Embryonic facial prominence (tissue), 1 donor: ENCODE data around the gene STAC.
"Not testable (repeated sequence)": the region's sequence is repeated elsewhere in the genome, so short reads cannot be mapped to it uniquely, and the experiment has no call there.

ENCODE experiments used
- DNase-seq: peaks from one replicate; pipeline ENCODE4 v3.0.0-alpha.2; 2016; ENCODE audit errors: extremely low spot score

The STAC gene

GRCh38 chr3:36520241-36521006, 140.1 kb downstream of the STAC start:
- DNase-seq, result no peak

- no peak for DNase-seq
Observed at GRCh38 chr3:36521007-36521379, 140.7 kb downstream of the STAC start.

GRCh38 chr3:36524560-36524959, 144.3 kb downstream of the STAC start:
- DNase-seq, result no peak

GRCh38 chr3:36525115-36525801, 145.0 kb downstream of the STAC start:
- no peak for DNase-seq

- DNase-seq, result no peak
Observed at GRCh38 chr3:36538136-36538749, 157.9 kb downstream of the STAC start.

- no peak for DNase-seq
Observed at GRCh38 chr3:36540888-36541518, 160.7 kb downstream of the STAC start.

GRCh38 chr3:36542186-36542585, 161.9 kb downstream of the STAC start:
- no peak for DNase-seq

GRCh38 chr3:36543276-36543997, 163.1 kb downstream of the STAC start:
- no peak for DNase-seq

GRCh38 chr3:36546226-36546625, 165.9 kb downstream of the STAC start:
- DNase-seq, result no peak

- DNase-seq, result no peak
Observed at GRCh38 chr3:36548712-36549111, 168.4 kb downstream of the STAC start.

- no peak for DNase-seq
Observed at GRCh38 chr3:36557021-36557707, 176.9 kb downstream of the STAC start.

GRCh38 chr3:36557708-36558421, 177.6 kb downstream of the STAC start:
- no peak for DNase-seq

- DNase-seq, result no peak
Observed at GRCh38 chr3:36558961-36559360, 178.7 kb downstream of the STAC start.

- DNase-seq, result no peak
Observed at GRCh38 chr3:36560685-36561084, 180.4 kb downstream of the STAC start.

- DNase-seq, result no peak
Observed at GRCh38 chr3:36561601-36562000, 181.3 kb downstream of the STAC start.

- no peak for DNase-seq
Observed at GRCh38 chr3:36562945-36563344, 182.6 kb downstream of the STAC start.

GRCh38 chr3:36575241-36575640, 194.9 kb downstream of the STAC start:
- DNase-seq, result no peak

- DNase-seq, result not testable (repeated sequence)
Observed at GRCh38 chr3:36578418-36578817, 198.1 kb downstream of the STAC start.

GRCh38 chr3:36579746-36580145, 199.4 kb downstream of the STAC start:
- DNase-seq, result no peak

- DNase-seq, result no peak
Observed at GRCh38 chr3:36580716-36581115, 200.4 kb downstream of the STAC start.

GRCh38 chr3:36591959-36592358, 211.7 kb downstream of the STAC start:
- no peak for DNase-seq
